VCaP (cell line): Measurements from ENCODE around the gene TBPL1.
A peak's percentile ranks its signal among the peaks of the same experiment; 100 is the strongest.
"Not testable (repeated sequence)": the region's sequence is repeated elsewhere in the genome, so short reads cannot be mapped to it uniquely, and the experiment has no call there.

Experiments used
- H3K27ac ChIP-seq: fragments of 450-650 bp; 2 replicates; pipeline ENCODE4 v1.5.1; 2017
- TF ChIP-seq, protein P1 (sequence below): fragments of 450-650 bp; conservative IDR thresholded peaks from 2 replicates; pipeline ENCODE4 v1.5.1; 2017; ENCODE audit warnings: mild to moderate bottlenecking, moderate library complexity

Gene TBPL1

DNA sequence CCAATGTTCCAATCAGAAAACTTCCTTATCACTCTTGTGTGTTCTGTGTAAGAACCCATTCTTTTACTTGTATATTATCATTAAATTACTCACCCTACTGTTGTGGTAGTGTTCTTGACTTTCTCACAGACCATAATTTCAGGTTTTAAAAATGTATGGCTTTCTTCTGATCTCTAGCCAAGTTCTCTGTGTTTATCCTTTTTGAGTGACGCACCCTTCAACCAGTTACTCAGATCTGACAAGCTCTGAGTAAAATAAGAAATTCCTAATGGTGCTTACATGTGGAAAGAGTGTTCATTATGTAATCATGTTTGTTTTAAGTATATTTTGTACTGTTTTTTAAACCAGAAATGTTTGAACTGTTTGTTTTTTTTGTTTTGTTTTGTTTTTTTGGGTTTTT, 11.0 kb downstream of the TBPL1 start:
- H3K27ac ChIP-seq = no peak overlapping the region

DNA sequence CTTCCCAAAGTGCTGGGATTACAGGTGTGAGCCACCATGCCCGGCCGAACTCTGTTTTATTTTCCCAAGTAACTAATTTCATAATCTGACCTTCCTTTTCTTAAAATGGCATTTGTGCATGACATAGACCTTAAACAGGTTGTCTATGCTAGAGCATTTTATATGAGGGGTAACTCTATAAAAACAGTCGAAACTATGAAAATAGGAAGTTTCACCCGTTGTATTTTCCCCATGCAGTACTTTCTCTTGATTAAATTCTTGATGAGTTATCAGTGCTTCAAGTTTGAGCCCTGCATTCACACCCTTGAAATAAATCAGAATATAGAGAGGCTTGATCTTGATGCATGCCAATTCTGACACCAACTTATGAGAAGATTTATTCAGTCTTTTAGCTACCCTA, 11.7 kb downstream of the TBPL1 start:
- peak overlapping the region; percentile 38; the same call in 1 of the 2 replicates for H3K27ac ChIP-seq
- TF ChIP-seq, protein P1, sequence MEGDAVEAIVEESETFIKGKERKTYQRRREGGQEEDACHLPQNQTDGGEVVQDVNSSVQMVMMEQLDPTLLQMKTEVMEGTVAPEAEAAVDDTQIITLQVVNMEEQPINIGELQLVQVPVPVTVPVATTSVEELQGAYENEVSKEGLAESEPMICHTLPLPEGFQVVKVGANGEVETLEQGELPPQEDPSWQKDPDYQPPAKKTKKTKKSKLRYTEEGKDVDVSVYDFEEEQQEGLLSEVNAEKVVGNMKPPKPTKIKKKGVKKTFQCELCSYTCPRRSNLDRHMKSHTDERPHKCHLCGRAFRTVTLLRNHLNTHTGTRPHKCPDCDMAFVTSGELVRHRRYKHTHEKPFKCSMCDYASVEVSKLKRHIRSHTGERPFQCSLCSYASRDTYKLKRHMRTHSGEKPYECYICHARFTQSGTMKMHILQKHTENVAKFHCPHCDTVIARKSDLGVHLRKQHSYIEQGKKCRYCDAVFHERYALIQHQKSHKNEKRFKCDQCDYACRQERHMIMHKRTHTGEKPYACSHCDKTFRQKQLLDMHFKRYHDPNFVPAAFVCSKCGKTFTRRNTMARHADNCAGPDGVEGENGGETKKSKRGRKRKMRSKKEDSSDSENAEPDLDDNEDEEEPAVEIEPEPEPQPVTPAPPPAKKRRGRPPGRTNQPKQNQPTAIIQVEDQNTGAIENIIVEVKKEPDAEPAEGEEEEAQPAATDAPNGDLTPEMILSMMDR = no peak

More for the DNA sequence above, 11.0 kb downstream of the TBPL1 start:
- TF ChIP-seq, protein P1 = no peak

DNA sequence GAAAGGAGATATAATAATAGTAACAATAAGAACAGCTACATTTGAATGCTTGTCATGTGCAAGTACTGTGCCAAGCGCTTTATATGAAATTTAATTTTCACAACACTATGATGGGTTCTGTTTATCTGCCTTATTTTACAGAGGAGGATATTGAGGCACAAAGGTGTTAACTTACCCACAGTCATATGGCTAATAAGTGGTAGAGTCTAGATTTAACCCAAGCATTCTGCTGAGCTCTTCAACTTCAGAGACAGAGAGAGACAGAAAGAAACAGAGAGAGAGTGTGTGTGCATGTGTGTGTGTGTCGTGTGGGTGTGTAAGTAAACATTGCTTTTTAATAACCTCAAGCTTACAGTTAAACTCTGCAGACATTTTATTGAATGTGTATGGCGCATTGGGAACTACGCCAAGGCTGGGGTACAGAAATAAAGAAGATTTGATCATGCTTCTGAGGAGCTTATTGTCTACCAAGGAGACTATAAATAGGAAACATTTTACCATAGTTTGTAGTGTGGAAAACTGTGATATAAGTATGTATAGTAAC, 12.9 kb downstream of the TBPL1 start:
- peak overlapping the region; percentile 38 for H3K27ac ChIP-seq
- TF ChIP-seq, protein P1 = no peak

DNA sequence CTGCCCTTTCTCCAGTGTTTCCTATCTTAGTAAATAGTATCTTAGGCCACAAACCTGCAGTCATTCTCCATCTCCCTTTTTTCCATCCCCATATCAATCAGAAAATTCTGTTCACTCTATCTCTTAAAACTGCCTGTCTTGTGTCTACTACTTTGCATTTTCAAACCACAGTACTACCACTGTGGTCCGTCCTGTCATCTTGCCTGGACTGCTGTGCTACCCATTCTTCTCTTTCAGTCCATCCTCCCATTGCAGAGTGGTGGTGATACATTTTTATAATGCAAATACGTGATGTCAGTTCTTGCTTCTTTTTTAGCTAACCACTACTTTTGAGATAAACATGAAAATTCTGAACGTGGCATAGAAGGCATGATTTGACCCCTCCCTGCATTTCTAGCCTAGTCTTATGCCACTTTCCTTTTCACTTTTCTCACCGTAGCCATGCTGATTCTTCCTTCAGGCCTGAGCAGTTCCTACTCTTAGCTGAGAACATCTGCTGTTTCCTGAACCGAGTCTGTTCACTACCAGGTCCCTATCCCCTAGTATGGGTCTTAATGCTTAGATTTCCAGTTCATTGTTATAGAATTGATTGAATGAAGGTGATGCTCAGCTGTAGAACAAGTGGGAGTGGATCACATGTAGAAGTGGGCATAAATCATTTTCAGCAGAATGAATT, 13.8 kb downstream of the TBPL1 start:
- TF ChIP-seq, protein P1 = no peak
- H3K27ac ChIP-seq = peak overlapping the region; percentile 38

DNA sequence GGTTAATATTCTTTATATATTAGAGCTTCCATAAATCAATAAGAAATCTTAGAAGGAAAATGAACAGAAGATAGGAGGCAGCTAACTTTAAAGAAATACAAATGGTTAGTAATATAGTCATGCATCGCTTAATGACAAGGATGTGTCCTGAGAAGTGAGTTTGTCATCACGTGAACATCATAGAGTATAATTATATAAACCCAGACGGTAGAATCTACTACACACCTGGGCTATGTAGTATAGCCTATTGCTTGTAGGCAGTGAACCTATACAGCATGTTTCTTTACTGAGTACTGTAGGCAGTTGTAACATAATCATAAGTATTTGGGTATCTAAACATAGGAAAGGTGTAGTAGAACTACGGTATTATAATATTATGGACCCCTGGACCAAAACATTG, 14.3 kb downstream of the TBPL1 start:
- no peak overlapping the region for H3K27ac ChIP-seq

DNA sequence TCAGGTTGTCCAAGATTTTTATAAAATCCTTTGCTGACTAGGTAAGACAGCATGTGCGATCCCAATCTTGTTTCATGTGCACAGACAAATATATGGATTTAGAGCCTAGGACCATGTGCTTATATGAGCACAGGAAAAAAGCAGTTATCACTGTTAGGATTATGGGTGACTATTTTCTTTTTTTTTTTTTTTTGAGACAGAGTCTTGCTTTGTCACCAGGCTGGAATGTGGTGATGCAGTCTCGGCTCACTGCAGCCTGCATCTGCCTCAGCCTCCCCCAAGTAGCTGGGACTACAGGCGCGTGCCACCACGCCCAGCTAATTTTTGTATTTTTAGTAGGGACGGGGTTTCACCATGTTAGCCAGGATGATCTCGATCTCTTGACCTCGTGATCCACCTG, 14.8 kb downstream of the TBPL1 start:
- H3K27ac ChIP-seq = not testable (repeated sequence)

More for the DNA sequence above, 14.3 kb downstream of the TBPL1 start:
- TF ChIP-seq, protein P1 = no peak

DNA sequence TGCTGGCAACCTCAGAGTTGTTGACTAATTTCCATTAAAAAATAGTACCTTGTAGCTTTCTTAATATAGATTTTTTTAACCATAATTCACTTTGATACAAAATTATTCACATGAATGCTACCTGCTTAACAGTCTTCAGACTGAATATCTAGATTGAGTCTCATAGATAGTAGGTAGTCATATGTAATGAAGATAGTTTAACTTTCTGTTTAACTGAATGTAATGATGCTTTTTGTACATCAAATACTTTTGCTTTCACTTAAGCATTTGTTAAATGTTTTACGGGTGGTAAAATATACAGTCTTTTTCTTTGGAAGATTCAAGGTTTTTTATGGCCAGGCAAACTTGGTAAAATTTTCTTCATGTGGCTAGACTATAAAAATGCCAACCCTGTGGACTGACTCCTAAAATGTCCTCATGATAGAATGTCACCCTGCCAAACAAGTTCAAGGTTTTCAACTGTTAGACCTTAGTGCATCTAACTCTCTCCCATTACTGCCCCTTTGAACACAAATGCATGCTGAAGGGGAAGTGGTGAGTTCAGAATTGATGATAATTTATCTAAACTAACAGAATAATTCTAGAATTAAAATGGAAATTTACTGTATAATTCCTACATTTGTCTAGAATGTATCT, 16.4 kb downstream of the TBPL1 start:
- TF ChIP-seq, protein P1 = no peak
- no peak overlapping the region for H3K27ac ChIP-seq

DNA sequence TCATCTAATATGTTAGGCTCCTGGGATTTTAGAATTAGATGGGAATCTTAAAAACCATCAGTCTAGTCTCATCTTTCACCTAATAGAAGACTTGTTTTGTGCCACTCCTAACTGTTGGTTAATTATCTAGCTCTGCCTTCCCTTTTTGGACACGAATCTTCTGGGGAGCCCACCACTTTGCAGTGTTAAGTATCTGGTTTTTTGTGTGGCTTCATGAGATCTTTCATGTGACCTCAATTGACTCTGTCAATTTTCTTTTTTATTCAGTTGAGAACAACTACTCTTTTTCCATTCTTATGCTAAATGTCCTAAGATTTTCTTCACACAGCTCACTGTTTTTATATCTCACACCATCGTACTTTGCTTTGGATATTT, 16.9 kb downstream of the TBPL1 start:
- TF ChIP-seq, protein P1 = no peak
- peak overlapping the region; percentile 65 for H3K27ac ChIP-seq
